Mammary epithelial cell (primary cell): Measurements from ENCODE around the gene DGKG.

ENCODE experiments used
- EZH2 ChIP-seq: IDR thresholded peaks from 2 replicates; pipeline ENCODE4 v1.6.1; 2012; ENCODE audit warnings: low read length, inconsistent platforms, borderline replicate concordance
- TF ChIP-seq, protein P1 (sequence below), 2 donors: IDR thresholded peaks in 1 of 2; conservative IDR thresholded peaks in 1 of 2; 2 replicates each; pipeline ENCODE4 v1.5.1; 2011 to 2012; ENCODE audit warnings: inconsistent platforms in 2 of 2, low read length in 2 of 2, mild to moderate bottlenecking in 2 of 2, control low read depth in 1 of 2, low read depth in 1 of 2; ENCODE audit not compliant: insufficient read depth in 1 of 2; ENCODE audit errors: extremely low read depth in 1 of 2

DNA sequence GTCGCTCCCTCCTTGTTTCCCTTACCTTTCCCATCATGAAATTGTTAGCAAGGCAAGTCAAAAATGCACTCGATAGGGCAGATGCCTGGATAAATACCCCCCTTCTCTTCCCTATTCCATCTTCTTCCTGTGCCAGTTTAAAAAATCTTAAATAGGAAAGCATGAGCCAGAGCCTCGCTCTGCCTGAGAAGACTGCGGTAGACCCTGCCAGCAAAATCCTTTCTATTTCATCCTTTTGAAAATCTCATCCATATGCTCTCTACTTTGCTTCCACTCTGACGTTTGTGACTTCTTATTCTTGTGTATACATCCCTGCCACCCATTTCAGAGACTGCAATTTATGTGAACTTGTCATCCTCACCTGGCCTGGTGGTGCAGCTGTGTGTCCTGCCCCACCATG, 138.6 kb downstream of the DGKG start:
- TF ChIP-seq, protein P1, sequence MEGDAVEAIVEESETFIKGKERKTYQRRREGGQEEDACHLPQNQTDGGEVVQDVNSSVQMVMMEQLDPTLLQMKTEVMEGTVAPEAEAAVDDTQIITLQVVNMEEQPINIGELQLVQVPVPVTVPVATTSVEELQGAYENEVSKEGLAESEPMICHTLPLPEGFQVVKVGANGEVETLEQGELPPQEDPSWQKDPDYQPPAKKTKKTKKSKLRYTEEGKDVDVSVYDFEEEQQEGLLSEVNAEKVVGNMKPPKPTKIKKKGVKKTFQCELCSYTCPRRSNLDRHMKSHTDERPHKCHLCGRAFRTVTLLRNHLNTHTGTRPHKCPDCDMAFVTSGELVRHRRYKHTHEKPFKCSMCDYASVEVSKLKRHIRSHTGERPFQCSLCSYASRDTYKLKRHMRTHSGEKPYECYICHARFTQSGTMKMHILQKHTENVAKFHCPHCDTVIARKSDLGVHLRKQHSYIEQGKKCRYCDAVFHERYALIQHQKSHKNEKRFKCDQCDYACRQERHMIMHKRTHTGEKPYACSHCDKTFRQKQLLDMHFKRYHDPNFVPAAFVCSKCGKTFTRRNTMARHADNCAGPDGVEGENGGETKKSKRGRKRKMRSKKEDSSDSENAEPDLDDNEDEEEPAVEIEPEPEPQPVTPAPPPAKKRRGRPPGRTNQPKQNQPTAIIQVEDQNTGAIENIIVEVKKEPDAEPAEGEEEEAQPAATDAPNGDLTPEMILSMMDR (conservative IDR thresholded peaks at IDR 0.05 in 1 of 2, IDR thresholded peaks at IDR 0.05 in 1 of 2; ENCODE audit: extremely low read depth in 1 of 2, insufficient read depth in 1 of 2, low read depth in 1 of 2, low read length in 2 of 2) = no peak
- no peak for TF ChIP-seq EZH2
